OCI-LY3 (cell line): ENCODE measurements around the gene UAP1L1.

Experiments used
- EZH2phosphoT487 ChIP-seq: fragments of 200-600 bp; shearing (Covaris generic); IDR thresholded peaks from 2 replicates; pipeline ENCODE4 v1.6.1; 2018; ENCODE audit warnings: antibody characterized with exemption, mixed run types, low read depth
- TF ChIP-seq, protein P1 (sequence below): fragments of 200-600, 300-600 bp; sonication (generic); IDR thresholded peaks from 2 replicates; pipeline ENCODE4 v1.5.1; 2014; ENCODE audit warnings: antibody characterized with exemption, low read length, low read depth

DNA sequence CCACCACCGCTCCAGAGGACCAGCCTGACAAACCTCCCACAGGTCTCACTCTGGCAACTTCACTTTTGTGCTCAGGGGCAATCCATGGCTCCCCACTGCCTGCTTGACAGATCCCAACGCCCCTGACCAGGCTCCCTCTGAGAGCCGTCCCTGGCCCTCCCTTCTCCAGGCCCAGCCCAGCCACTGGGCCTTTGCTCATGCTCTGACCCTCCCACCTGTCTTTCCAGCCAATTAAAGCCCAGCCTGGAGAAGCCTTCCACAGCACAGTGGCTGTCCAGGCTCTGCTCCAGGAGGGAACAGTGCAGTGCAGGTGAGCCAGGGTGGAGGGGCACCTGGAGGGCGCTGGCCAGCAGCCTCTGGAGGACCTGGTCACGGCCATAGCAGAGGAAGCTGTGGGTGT, 26.7 kb upstream of the UAP1L1 start:
- no peak for TF ChIP-seq EZH2phosphoT487
- TF ChIP-seq, protein P1, sequence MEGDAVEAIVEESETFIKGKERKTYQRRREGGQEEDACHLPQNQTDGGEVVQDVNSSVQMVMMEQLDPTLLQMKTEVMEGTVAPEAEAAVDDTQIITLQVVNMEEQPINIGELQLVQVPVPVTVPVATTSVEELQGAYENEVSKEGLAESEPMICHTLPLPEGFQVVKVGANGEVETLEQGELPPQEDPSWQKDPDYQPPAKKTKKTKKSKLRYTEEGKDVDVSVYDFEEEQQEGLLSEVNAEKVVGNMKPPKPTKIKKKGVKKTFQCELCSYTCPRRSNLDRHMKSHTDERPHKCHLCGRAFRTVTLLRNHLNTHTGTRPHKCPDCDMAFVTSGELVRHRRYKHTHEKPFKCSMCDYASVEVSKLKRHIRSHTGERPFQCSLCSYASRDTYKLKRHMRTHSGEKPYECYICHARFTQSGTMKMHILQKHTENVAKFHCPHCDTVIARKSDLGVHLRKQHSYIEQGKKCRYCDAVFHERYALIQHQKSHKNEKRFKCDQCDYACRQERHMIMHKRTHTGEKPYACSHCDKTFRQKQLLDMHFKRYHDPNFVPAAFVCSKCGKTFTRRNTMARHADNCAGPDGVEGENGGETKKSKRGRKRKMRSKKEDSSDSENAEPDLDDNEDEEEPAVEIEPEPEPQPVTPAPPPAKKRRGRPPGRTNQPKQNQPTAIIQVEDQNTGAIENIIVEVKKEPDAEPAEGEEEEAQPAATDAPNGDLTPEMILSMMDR: no peak
